ENCODE measurements around the gene SUSD6.

SUSD6 gene

DNA sequence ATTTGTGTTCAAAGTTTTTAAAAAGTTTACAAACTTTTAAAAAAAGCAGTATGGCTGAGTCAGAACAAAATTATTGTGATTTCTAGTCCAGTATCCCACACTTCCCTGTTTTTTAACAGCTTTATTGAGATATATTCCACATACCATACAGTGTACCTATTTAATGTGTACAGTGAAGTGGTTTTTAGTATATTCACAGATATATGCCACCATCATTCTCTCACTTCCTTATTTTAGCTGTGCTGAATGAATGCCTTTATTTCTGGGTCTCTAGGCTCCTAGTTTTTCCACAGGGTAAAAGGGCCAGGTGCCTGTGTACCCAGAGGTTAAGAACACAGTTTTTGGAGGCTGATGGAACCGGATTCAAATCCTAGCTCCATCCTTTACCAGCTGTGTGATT is 96.7 kb downstream of the SUSD6 start:
- Histone ChIP-seq H2BK120ac (ENCODE audit: low read depth, low read length) (no peak overlapping the region), H3K79me1 (ENCODE audit: low read depth, low read length) (no peaks in the 10 kb centered on the region), H4K91ac (ENCODE audit: low read depth, low read length, poor library complexity) (no peak overlapping the region), H3K23ac (ENCODE audit: low read depth, low read length, poor library complexity) (no peak overlapping the region), H2AK5ac (ENCODE audit: low read depth, low read length) (no peak overlapping the region), H3K9ac (ENCODE audit: low read depth, low read length, poor library complexity) (no peak overlapping the region), H3K27me3 (ENCODE audit: control insufficient read depth in 3 of 3, insufficient read depth in 3 of 3, low read depth in 1 of 3, low read length in 3 of 3) (no peaks in the 10 kb centered on the region), H4K8ac (ENCODE audit: low read depth, low read length) (no peak overlapping the region), H3K18ac (ENCODE audit: low read length) (no peak overlapping the region), H3K4ac (ENCODE audit: low read length) (no peak overlapping the region), H3K9me3 (replicated peaks in 1 of 2; ENCODE audit: control insufficient read depth in 2 of 2, insufficient read depth in 1 of 2, low read depth in 1 of 2, low read length in 2 of 2) (no peaks in the 10 kb centered on the region), H3K4me1 (ENCODE audit: control insufficient read depth in 2 of 2, insufficient read depth in 1 of 2, low read depth in 1 of 2, low read length in 2 of 2) (peaks cover 22 to 35% of the 10 kb centered on the region in 2 donors), H2BK12ac (ENCODE audit: low read length) (no peak overlapping the region), H3K14ac (ENCODE audit: low read length) (no peak overlapping the region), H3K36me3 (replicated peaks in 1 of 2; ENCODE audit: control insufficient read depth in 2 of 2, insufficient read depth in 2 of 2, low read length in 2 of 2) (peaks cover 0 to 38% of the 10 kb centered on the region in 2 donors), H2AFZ (ENCODE audit: low read length) (no peak overlapping the region), H2BK5ac (ENCODE audit: low read length) (no peak overlapping the region), H3K27ac (replicated peaks; ENCODE audit: low read length) (no peak overlapping the region), H3K4me3 (ENCODE audit: low read length in 2 of 2) (no peak overlapping the region), H3K4me2 (ENCODE audit: insufficient read depth, low read length, poor library complexity, severe bottlenecking) (no peak overlapping the region), H2BK15ac (ENCODE audit: low read length) (no peak overlapping the region)
- no peak for DNase-seq (ENCODE audit: low spot score)
- WGBS, 2 donors (ENCODE audit: extremely low coverage in 2 of 2, insufficient read length in 2 of 2, insufficient replicate concordance in 1 of 2): no CpG with 5 or more reads among the region's 1 CpG

DNA sequence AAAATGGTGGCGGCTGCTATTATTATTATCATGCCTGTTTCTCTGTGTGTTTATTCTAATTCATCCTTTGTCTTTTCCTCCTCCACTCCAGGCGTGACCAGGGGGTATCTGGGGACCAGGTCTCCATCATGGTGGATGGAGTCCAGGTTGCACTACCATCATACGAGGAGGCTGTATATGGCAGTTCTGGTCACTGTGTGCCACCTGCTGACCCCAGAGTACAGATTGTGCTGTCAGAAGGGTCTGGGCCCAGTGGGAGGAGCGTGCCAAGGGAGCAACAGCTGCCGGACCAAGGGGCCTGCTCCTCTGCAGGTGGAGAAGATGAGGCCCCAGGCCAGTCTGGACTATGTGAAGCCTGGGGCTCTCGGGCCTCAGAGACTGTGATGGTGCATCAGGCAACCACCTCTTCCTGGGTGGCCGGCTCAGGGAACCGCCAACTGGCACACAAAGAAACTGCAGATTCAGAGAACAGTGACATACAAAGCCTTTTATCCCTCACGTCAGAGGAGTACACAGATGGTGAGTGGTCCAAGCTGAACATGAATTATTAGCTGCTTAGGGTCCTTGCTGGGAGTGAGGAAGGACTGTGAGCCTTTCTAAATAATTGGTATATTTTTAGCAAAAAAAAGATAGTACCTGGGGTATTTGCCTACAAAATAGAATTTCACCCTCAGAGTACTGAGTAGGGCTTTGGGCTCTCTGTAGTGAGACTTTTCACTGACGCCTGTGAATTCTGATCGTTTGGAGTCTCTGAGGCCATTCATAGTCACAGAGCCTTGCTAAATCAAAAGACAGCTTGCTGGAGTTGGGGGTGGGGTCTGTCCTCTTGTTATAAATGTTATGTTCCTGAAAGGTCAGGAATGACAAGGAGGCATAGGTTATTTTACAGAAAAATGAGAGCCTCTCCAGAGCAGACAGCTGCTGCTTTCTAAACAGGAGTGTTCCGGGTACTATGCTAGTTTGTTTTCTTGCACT is 97.5 kb downstream of the SUSD6 start:
- peak overlapping the region; percentile 91 for H3K18ac ChIP-seq (ENCODE audit: low read length)
- H3K4ac ChIP-seq (ENCODE audit: low read length): no peak overlapping the region
- DNase-seq (ENCODE audit: low spot score): peak; percentile 51
- H2AK5ac ChIP-seq (ENCODE audit: low read depth, low read length): peak overlapping the region; percentile 35
- H2BK12ac ChIP-seq (ENCODE audit: low read length): no peak overlapping the region
- peak overlapping the region; percentile 46 for H3K9ac ChIP-seq (ENCODE audit: low read depth, low read length, poor library complexity)
- H3K4me3 ChIP-seq (ENCODE audit: low read length in 2 of 2): no peak overlapping the region
- no peak overlapping the region for H3K14ac ChIP-seq (ENCODE audit: low read length)
- no peak overlapping the region for H3K4me2 ChIP-seq (ENCODE audit: insufficient read depth, low read length, poor library complexity, severe bottlenecking)
- H3K36me3 ChIP-seq (replicated peaks in 1 of 2; ENCODE audit: control insufficient read depth in 2 of 2, insufficient read depth in 2 of 2, low read length in 2 of 2): peaks cover 0 to 38% of the 10 kb centered on the region in 2 donors
- peaks cover 29 to 35% of the 10 kb centered on the region in 2 donors for H3K4me1 ChIP-seq (ENCODE audit: control insufficient read depth in 2 of 2, insufficient read depth in 1 of 2, low read depth in 1 of 2, low read length in 2 of 2)
- no peak overlapping the region for H3K23ac ChIP-seq (ENCODE audit: low read depth, low read length, poor library complexity)
- no peak overlapping the region for H2BK5ac ChIP-seq (ENCODE audit: low read length)
- H3K79me1 ChIP-seq (ENCODE audit: low read depth, low read length): no peaks in the 10 kb centered on the region
- WGBS, 2 donors (ENCODE audit: extremely low coverage in 2 of 2, insufficient read length in 2 of 2, insufficient replicate concordance in 1 of 2): no CpG with 5 or more reads among the region's 12 CpGs
- H2AFZ ChIP-seq (ENCODE audit: low read length): peak overlapping the region; percentile 19
- no peaks in the 10 kb centered on the region for H3K9me3 ChIP-seq (replicated peaks in 1 of 2; ENCODE audit: control insufficient read depth in 2 of 2, insufficient read depth in 1 of 2, low read depth in 1 of 2, low read length in 2 of 2)
- no peaks in the 10 kb centered on the region for H3K27me3 ChIP-seq (ENCODE audit: control insufficient read depth in 3 of 3, insufficient read depth in 3 of 3, low read depth in 1 of 3, low read length in 3 of 3)
- H2BK120ac ChIP-seq (ENCODE audit: low read depth, low read length): no peak overlapping the region
- H4K91ac ChIP-seq (ENCODE audit: low read depth, low read length, poor library complexity): no peak overlapping the region
- H3K27ac ChIP-seq (replicated peaks; ENCODE audit: low read length): peak overlapping the region; percentile 47
- H2BK15ac ChIP-seq (ENCODE audit: low read length): peak overlapping the region; percentile 18
- no peak overlapping the region for H4K8ac ChIP-seq (ENCODE audit: low read depth, low read length)

DNA sequence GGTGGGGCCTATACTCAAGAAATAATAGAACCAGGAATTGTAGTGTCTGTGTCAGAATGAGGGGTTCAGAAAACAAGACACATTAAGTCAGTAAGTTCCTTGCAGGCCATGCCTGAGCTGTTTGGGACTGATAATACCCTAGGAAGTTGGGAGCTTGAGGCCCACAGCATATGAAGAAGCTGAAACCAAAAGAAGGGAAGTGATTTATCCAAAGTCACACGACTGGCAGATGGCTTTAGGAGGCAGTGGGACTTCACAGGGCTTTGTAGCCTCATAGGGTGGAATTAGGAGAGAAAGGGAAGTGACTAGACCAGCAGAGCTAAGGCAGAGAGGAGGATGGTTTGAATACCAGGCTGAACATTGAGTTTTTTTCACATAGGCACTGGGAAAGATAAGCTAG is 99.0 kb downstream of the SUSD6 start:
- no peak overlapping the region for H3K9ac ChIP-seq (ENCODE audit: low read depth, low read length, poor library complexity)
- H3K36me3 ChIP-seq (replicated peaks in 1 of 2; ENCODE audit: control insufficient read depth in 2 of 2, insufficient read depth in 2 of 2, low read length in 2 of 2): peaks cover 0 to 34% of the 10 kb centered on the region in 2 donors
- H2AFZ ChIP-seq (ENCODE audit: low read length): no peak overlapping the region
- H4K8ac ChIP-seq (ENCODE audit: low read depth, low read length): no peak overlapping the region
- peak overlapping the region; percentile 32 for H2BK15ac ChIP-seq (ENCODE audit: low read length)
- WGBS, 2 donors (ENCODE audit: extremely low coverage in 2 of 2, insufficient read length in 2 of 2, insufficient replicate concordance in 1 of 2): no CpG with 5 or more reads among the region's 1 CpG
- H3K4me3 ChIP-seq (ENCODE audit: low read length in 2 of 2): no peak overlapping the region
- no peak overlapping the region for H4K91ac ChIP-seq (ENCODE audit: low read depth, low read length, poor library complexity)
- H2BK5ac ChIP-seq (ENCODE audit: low read length): no peak overlapping the region
- peaks cover 37 to 40% of the 10 kb centered on the region in 2 donors for H3K4me1 ChIP-seq (ENCODE audit: control insufficient read depth in 2 of 2, insufficient read depth in 1 of 2, low read depth in 1 of 2, low read length in 2 of 2)
- no peak overlapping the region for H3K4ac ChIP-seq (ENCODE audit: low read length)
- no peak overlapping the region for H3K27ac ChIP-seq (replicated peaks; ENCODE audit: low read length)
- H2BK12ac ChIP-seq (ENCODE audit: low read length): no peak overlapping the region
- H2AK5ac ChIP-seq (ENCODE audit: low read depth, low read length): no peak overlapping the region
- H3K14ac ChIP-seq (ENCODE audit: low read length): no peak overlapping the region
- H3K23ac ChIP-seq (ENCODE audit: low read depth, low read length, poor library complexity): no peak overlapping the region
- H3K9me3 ChIP-seq (replicated peaks in 1 of 2; ENCODE audit: control insufficient read depth in 2 of 2, insufficient read depth in 1 of 2, low read depth in 1 of 2, low read length in 2 of 2): no peaks in the 10 kb centered on the region
- no peak overlapping the region for H3K18ac ChIP-seq (ENCODE audit: low read length)
- DNase-seq (ENCODE audit: low spot score): no peak
- no peak overlapping the region for H3K4me2 ChIP-seq (ENCODE audit: insufficient read depth, low read length, poor library complexity, severe bottlenecking)
- H2BK120ac ChIP-seq (ENCODE audit: low read depth, low read length): no peak overlapping the region
- H3K27me3 ChIP-seq (ENCODE audit: control insufficient read depth in 3 of 3, insufficient read depth in 3 of 3, low read depth in 1 of 3, low read length in 3 of 3): no peaks in the 10 kb centered on the region
- H3K79me1 ChIP-seq (ENCODE audit: low read depth, low read length): no peaks in the 10 kb centered on the region

GRCh38 chr14:69711065-69711464 is 99.7 kb downstream of the SUSD6 start:
- H4K8ac ChIP-seq (ENCODE audit: low read depth, low read length): no peak overlapping the region
- no peak overlapping the region for H3K27ac ChIP-seq (replicated peaks; ENCODE audit: low read length)
- WGBS, 2 donors (ENCODE audit: extremely low coverage in 2 of 2, insufficient read length in 2 of 2, insufficient replicate concordance in 1 of 2): no CpG with 5 or more reads among the region's 4 CpGs
- no peak overlapping the region for H3K14ac ChIP-seq (ENCODE audit: low read length)
- H3K9me3 ChIP-seq (replicated peaks in 1 of 2; ENCODE audit: control insufficient read depth in 2 of 2, insufficient read depth in 1 of 2, low read depth in 1 of 2, low read length in 2 of 2): no peaks in the 10 kb centered on the region
- H3K23ac ChIP-seq (ENCODE audit: low read depth, low read length, poor library complexity): no peak overlapping the region
- peak overlapping the region; percentile 74 for H2AK5ac ChIP-seq (ENCODE audit: low read depth, low read length)
- H3K4me1 ChIP-seq (ENCODE audit: control insufficient read depth in 2 of 2, insufficient read depth in 1 of 2, low read depth in 1 of 2, low read length in 2 of 2): peaks cover 39 to 42% of the 10 kb centered on the region in 2 donors
- H2BK15ac ChIP-seq (ENCODE audit: low read length): peak overlapping the region; percentile 32
- no peak overlapping the region for H2BK120ac ChIP-seq (ENCODE audit: low read depth, low read length)
- peaks cover 0 to 31% of the 10 kb centered on the region in 2 donors for H3K36me3 ChIP-seq (replicated peaks in 1 of 2; ENCODE audit: control insufficient read depth in 2 of 2, insufficient read depth in 2 of 2, low read length in 2 of 2)
- H3K4me3 ChIP-seq (ENCODE audit: low read length in 2 of 2): no peak overlapping the region
- peak overlapping the region; percentile 65 for H2BK12ac ChIP-seq (ENCODE audit: low read length)
- H3K4ac ChIP-seq (ENCODE audit: low read length): no peak overlapping the region
- H3K27me3 ChIP-seq (ENCODE audit: control insufficient read depth in 3 of 3, insufficient read depth in 3 of 3, low read depth in 1 of 3, low read length in 3 of 3): no peaks in the 10 kb centered on the region
- no peak for DNase-seq (ENCODE audit: low spot score)
- H3K9ac ChIP-seq (ENCODE audit: low read depth, low read length, poor library complexity): no peak overlapping the region
- peak overlapping the region; percentile 86 for H3K18ac ChIP-seq (ENCODE audit: low read length)
- no peak overlapping the region for H3K4me2 ChIP-seq (ENCODE audit: insufficient read depth, low read length, poor library complexity, severe bottlenecking)
- peak overlapping the region; percentile 82 for H2BK5ac ChIP-seq (ENCODE audit: low read length)
- H3K79me1 ChIP-seq (ENCODE audit: low read depth, low read length): no peaks in the 10 kb centered on the region
- H4K91ac ChIP-seq (ENCODE audit: low read depth, low read length, poor library complexity): no peak overlapping the region
- no peak overlapping the region for H2AFZ ChIP-seq (ENCODE audit: low read length)
